Activated CD8-positive, alpha-beta memory T cell treated with anti-CD3 and anti-CD28 coated beads for 1 hour (primary cell): Measurements from ENCODE around the gene MAP7.

Experiments
- DNase-seq, 2 donors: peaks; one replicate each; pipeline ENCODE4 v3.0.0-alpha.2; 2020; ENCODE audit warnings: low read depth in 1 of 2; ENCODE audit errors: extremely low read depth in 1 of 2

MAP7 gene

DNA sequence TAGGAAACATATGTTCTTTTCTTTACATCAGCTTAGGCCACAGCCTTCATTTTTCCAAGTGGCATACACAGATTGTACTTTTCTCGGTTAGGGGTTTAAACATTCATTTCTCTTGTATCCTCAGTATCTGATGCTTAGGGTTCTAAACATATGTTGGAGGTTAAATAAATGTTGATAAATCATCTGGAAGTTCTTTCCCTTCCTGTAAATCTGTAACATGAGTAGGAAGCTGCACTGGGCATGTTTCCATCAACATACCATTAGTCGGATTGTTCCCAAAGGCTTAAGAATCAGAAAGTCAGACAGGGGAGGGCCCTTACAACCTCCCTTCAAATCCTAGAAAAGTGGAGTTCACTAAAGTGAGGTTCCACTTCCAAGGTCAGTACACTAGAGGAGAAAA lies 205.8 kb downstream of the MAP7 start:
- DNase-seq = no peak

DNA sequence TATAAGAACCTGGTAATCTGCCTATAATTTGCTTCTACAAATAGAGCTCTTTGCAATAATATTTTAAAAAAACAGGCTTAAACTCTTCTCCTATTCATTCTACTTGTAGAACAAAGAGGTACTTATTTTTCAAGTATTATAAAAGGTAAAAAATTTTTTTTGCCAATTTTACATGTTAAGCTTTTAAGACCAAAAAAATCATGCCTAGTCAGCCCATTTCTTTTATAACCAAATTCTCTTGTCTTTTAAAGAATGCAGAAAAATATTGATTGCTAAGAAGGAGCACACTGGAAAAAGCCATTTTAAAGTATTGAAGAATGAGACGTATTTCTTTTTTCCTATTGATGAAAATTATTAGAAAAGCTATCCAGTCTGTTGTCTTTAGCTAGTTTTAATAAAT lies 206.5 kb downstream of the MAP7 start:
- no peak for DNase-seq

DNA sequence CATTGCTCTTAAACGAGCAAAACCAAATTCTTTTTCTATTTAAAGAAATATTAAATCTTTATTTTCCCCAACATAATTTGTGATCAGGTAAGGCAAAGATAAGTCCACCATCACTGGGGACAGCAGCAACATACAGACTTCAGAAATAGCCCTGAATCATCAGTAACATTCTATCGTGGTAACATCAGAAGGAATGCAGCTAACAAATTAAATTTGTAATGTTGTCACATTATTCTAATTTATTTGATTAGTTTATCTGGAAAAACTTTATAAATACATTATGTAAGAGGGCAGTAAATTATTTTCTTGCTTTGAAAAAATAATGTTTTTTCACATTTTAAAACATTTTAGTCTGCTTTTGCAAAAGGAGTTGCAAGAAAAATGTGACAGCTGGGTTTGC lies 206.9 kb downstream of the MAP7 start:
- DNase-seq = no peak

DNA sequence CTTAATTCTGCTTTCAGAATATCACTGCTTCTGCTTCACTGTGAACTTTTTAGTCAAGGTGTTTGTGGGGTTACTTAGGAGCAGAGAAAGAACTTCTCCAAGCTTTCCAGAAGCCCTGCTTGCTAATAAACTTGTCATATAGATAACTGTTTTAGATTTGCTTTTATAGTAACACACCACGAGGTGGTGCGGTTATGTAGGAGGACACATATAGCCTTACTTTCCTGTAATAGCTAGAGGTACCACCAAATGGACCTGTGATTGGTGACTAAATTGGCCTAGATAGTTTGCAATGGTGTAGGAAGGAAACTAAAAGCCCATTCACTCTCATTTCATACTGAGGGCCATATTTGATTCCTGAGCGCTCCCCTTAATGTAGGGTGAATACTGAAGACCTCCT lies 208.3 kb downstream of the MAP7 start:
- no peak for DNase-seq

DNA sequence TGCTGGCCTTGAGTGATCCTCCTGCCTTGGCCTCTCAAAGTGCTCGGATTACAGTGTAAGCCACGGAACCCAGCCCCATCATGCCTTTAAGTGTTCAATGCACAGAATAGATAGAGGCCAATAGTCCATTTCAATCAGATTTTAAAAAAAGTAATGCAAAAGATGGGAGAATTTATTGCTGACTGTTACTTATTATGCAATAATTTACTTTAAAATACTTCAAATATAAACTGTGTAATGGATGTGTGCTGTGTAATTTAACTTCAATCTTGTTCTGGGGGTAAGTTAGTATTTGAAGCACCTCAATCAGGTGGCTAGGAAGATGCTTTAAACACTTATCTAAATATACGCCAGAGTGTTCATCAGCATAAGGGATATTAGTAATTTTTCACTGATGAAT lies 208.9 kb downstream of the MAP7 start:
- DNase-seq = no peak

DNA sequence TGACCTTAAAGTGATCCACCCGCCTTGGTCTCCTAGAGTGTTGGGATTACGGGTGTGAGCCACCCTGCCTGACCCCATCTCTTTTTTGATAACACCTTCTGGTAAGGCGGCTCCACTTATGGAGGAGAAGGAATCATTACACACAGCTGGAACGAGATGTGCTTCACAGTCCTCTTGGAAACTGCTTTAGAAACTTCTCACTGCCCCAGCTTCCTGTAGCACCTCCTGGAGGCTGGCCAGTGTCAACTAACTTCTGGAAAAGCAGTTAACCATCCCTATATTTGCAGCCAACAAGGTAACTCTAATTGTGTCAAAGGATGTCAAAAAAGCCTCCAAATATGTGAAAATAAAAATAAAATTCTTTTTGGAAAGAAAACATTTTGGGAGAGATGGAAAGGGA lies 211.7 kb downstream of the MAP7 start:
- no peak for DNase-seq

DNA sequence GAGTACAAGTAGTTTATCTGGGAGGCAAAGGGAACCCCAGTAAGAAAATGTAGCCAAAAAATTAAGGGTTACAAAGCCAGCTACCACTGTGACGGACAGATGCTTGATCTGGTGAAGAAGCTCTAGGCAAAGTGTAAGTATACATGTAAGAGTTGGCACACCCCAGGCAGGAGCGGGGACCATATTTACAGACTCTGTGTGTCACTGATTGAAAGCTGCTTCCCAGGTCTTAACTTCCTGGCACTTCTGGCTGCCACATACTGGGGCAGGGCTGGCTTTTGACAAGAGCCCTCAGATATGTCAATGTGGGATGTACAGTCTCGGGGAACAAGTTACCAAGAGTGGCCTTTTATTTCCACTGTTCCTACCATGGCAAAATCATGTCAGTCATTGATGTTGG lies 212.6 kb downstream of the MAP7 start:
- no peak for DNase-seq

DNA sequence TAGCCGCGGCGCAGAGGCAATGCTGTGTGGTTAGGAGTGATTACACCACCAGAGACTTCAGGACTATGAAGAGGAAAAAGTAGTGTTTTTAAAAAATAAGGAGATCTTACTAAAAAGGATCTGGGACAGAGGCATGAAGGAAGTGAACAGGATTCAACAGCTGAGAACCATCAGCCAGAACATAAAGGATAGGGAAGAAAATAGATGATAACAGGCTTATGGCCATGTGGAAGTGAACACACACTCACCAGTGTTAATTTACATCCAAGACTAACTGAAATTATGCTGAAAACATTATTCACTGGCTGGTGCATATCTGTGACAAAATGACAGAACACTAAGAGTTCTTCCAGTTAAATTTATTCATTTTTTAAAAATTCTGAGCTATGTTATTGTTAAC lies 213.1 kb downstream of the MAP7 start:
- no peak for DNase-seq

DNA sequence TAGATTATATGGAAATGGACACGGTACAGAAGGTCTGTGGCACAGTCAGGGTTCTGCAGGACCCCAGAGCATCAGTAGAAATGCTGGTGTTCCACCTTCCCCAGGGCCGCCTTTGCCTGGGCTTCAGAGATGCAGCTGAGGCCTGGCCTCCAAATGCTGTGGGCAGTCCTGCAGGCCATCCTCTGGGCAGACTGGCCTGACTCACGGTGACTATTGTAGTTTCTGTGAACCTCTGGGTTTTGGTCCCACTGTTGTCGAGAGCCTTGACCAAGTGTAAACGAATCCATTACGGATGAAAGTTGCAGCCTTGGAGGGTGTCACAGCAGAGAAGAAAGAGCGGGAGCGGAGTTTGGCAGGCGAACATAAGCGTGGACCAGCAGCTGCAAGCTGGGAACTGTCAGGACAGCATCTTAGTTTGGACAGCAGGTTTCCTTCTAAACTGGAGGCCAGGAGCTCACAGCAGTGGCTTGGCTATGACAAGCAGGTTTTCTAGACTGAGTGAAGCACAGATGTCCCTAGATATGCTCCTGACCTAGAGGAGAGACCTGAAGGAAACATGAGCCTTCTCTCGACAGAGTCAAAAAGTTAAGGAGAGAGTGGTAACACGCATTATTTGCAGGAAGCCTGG lies 214.4 kb downstream of the MAP7 start:
- DNase-seq = no peak

DNA sequence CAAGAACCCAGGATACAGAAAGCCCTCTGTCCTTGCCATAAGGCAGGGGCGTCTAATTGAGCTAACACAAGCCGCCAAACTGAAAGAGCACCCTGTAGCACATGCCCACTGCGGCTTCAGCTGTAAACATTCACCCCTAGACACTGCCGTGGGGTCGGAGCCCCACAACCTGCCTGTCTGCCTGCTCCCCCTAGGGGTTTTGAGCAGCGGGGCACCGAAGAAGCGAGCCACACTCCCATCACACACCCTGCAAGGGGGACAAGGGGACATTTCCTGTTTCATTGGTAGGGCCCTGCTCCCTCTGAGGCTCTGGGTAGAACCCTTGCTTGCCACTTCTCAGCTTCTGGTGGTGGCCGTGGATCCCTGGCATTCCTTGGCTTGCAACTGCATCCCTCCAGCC lies 215.4 kb downstream of the MAP7 start:
- DNase-seq = no peak

DNA sequence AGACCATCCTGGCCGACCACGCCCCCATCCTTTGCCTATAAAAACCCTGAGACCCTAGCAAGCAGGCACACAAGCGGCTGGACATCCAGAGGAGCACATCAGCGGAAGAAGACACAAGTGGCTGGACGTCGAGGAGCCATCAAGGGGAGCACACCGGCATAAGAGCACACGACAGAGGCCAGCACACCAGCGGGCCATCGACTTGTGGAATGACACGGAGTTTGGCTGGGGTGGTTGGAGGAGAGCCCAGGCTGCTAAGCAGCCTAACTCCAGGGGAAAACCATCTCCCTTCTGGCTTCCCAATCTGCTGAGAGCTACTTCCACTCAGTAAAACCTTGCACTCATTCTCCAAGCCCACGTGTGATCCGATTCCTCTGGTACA lies 215.8 kb downstream of the MAP7 start:
- no peak for DNase-seq

DNA sequence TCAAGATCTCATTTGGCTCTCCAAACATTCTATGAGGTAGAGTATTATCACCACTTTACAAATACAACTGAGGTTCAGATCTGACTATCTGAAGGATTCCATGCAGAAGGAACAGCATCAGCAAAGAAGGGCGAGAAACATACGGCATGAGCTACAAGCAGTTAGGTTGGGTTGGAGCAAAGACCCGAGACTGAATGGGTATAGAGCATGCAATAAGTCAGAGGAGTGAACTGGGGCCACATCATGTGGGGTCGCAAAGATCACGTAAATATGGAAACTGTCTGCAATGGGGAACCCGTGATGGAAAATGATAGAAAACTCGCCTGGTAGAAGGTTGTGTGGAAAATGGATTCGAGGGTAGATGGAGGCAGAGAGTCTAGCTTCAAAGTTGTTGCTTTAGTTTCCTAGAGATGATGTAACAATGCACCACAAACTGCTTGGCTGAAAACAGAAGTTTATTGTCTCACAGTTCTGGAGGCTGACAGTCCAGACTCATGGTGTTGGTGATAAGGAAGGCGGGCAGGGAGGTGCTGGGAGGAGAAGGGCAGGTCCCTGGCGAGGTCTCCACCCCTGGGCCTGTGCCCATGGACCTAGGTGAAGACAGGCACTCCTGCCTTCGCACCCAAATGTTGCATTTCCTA lies 216.3 kb downstream of the MAP7 start:
- DNase-seq = no peak

DNA sequence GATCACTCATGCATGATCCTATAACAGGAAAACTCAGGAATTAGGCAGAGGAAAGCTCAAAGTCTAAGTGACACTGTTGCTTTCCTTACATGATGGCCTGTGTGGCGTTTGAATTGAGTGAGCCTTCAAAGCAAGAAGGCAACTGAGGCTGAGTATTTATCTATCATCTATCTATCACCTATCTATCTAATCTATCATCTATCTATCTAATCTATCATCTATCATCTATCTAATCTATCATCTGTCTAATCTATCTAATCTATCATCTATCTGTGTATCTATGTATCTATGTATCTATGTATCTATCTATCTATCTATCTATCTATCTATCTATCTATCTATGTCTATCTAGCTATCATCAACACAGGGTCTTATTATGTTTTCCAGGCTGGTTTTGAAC lies 218.8 kb downstream of the MAP7 start:
- no peak for DNase-seq

DNA sequence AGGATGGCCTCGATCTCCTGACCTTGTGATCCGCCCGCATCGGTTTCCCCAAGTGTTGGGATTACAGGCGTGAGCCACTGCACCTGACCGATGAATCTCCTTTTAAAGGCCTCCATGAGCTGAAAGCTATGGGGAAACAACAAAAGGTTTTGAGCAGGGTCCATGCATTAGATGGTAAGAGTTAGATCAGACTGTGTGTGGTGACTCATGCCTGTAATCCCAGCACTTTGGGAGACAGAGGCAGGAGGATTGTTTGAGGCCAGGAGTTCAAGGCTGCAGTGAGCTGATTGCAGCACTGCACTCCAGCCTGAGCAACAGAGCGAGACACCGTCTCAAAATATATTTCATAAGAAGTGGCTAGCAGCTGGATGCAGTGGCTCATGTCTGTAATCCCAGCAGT lies 219.6 kb downstream of the MAP7 start:
- DNase-seq = no peak

DNA sequence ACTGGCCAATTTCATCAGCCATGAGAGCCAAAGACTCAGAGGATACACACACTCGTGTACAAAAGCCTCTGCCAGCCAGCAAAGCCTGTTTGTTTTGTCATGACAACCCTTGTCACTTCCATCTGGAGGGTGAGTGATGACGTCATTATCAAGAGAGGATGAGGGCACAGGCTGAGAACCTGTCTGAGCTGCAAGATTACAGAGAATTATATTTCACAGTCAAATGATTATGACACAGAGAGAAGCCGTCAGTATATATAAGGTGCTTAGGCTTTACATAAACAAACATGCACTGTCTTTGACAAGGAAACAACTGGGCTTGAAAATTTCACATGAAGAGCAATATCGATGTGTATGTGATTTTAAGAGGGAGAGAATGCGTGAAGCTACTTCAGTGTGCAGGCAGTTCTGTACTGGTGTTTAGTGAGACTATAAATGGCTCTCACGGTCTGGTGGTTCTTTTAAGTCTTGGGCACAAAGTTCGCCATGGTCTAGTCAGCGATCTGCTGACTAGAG lies 224.1 kb downstream of the MAP7 start:
- DNase-seq = no peak

DNA sequence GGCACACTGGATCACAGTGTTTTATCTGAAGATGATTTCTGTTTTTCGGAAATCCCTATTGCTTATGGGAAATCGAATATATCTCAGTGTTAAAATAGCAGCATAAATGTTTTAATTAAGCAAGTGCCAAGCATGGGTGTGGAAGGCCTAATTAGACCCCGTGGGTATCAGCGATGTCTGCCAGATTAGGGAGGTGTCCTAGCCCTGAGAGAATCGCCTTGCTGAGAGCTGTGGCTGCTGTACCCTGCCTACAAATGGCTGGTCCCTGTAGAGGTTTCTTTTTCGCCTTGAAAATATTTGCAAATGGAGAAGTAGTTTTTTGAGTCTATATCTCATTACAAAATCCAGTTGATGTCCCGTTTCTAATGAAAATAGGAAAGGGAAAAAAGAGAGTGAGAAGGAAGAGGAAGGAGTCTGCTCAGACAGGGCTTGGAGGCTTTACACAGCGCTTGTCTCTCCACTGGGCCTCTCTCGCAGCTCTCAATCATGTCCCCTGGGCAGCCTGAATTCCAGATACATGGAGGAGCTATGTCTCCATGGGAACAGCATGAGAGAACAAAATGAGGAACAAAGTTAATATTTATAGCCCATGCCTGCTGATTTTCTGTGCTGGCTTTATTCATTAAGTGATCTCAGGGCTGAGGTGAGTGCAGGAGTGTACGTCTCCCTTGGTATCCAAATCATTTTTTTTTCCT lies 225.4 kb downstream of the MAP7 start:
- DNase-seq = no peak

DNA sequence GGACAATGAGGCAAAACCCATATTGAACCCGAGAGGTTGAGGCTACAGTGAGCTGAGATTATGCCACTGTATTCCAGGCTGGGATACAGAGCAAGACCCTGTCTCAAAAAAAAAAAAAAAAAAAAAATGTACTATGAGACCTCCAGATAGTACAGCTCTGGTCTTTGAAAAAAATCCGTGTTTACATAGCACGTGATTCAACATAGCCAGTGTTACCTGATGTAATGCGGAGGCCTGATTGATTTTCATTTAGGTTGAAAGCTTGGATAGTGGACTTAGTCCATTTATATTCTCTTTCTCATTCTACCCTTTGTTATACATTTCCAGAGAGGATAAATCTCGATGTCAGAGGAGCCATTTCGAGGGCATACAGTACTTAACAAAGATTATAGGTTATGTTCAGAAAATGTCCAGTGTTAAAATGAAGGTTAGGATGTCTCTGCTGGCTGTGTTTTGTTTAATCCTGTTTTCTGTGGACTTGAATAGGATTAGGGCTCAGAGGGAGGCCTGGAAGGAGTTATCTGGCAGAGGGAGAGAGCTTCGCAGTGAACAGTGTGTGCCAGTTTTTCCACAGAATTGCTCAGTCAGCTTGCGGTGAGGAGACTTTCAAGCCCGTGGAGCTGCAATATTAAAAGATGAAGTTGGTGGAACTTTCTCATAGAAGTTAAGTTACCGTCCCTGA lies 226.7 kb downstream of the MAP7 start:
- no peak for DNase-seq

DNA sequence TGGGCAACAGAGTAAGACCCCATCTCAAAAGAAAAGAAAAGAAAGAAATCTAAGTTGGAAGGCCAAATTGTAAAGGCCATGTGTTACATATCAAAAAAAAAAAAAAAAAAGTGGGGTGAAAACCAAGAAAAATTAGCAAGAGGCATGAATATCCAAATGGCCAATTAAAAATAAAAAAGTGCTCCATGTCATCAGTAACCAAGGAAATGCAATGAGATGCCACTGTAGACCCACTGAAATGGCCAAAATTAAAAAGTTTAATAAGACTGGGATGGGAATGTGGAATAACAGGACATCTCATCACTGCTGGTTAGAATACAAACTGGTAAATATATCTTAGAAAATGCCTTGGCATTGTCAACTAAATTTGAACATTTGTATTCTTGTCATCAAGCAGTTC lies 230.5 kb downstream of the MAP7 start:
- no peak for DNase-seq

DNA sequence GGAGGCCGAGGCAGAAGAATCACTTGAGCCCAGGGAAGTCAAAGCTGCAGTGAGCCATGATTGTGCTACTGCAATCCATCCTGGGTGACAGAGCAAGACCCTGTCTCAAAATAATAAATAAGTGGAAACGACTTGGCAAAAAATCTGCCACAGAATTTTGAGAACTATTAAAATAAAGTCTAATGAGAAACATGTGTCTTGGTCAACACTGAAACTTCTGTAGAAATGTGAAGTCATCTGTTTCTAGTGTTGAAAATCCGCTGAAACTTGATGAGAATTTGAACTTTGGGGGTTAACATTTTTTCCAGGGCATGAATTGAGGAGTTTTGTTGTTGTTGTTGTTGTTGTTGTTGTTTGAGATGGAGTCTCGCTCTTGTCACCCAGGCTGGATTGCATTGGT lies 231.5 kb downstream of the MAP7 start:
- no peak for DNase-seq

DNA sequence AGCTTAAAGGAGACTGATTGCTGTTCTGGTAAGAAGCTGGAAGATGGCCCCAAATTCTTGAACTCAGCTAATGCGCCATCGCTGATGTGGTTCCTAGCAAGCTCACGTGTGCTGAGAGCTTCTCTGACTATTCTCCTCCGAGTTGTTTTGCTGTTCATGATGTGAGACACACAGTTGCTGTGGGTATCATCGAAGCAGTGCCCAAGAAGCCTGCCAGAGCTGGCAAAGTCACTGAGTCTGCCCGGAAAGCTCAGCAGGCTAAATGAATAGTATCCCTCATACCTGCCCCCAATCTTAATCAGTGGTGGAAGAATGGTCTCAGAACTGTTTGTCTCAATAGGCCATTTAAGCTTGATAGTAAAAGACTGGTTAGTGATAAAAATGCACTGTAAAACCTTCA lies 232.3 kb downstream of the MAP7 start:
- no peak for DNase-seq

DNA sequence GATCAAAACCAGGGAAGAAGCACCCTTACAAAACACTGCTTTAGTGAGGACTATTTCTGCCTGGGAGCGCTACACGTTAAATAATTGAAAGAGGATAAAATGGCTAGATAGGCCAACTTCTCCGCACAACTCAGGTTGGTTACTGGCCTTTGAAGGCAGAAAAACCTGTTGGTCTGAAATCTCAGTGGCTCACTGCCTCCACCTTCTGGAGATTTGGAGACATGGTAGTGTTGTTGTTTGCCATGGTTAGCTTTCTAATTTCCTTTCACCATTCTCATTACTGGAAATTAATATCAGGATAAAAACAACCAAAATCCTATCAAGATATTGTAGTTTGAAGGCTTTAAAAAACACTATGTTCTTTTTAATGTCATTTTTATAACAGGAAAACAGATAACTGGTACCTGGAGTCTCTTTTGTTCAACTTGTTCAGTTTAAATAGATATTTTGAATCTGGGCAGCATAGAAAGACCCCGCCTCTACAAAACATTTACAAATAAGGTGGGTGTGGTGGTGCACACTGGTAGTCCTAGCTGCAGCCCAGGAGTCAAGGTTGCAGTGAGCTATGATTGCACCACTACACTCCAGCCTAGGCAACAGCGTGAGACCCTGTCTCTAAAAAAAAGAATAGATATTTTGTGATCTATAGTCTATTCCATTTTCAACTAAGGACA lies 233.1 kb downstream of the MAP7 start:
- peak; percentile 9 to 27 for DNase-seq
